ENCODE measurements around the gene AZU1. TPM values are rescaled to one million over a fixed set of nuclear protein-coding genes. Genes with fewer than 3 reads are reported as not detected.

Gene AZU1
- total RNA-seq, 1 experiment from 2014 or later: 1.6 TPM

DNA sequence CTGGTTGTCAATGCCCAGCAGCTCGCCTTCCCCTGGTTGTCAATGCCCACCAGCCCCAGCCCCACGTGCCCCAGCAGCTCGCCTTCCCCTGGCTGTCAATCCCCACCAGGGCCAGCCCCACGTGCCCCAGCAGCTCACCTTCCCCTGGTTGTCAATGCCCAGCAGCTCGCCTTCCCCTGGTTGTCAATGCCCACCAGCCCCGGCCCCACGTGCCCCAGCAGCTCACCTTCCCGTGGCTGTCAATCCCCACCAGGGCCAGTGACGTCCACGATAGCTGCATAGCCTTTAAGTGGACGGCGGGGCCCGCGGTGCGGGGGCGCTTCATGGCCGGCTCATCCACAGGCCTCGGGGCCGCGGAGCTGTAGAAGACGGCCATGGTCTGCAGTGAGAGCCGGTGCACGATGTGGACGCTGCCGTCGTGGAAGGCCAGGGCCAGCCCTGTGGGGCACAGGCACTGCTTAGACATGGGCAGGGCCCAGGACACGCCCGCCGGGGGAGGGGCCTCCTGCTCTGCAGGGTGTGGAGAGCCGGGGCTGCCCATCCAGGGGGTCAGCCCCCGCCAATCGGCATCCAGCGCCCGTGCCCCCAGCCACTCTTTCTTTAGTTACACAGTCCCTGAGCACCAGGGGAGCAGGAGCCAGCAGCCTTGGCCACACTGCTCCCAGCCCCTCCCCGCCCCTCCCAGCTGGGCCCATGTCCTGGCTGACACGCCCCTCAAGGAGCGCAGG lies 52.2 kb downstream of the AZU1 start:
- H3K4me1 Mint-ChIP-seq: no peaks in the 10 kb centered on the region
- WGBS (ENCODE audit: extremely low coverage, insufficient read length, low lambda C conversion rate): no CpG with 5 or more reads among the region's 37 CpGs
- Histone ChIP-seq H3K79me1 (ENCODE audit: insufficient read depth, low read depth, low read length, poor library complexity, severe bottlenecking) (no peaks in the 10 kb centered on the region), H3K9ac (ENCODE audit: extremely low read depth, insufficient read length, low read length) (no peak overlapping the region), H4K91ac (ENCODE audit: insufficient read length, low read depth, low read length) (no peak overlapping the region), H3K27ac (ENCODE audit: insufficient read length, low read depth, low read length) (no peak overlapping the region), H3K4me2 (ENCODE audit: insufficient read depth, insufficient read length, low read length) (no peak overlapping the region), H3K4ac (ENCODE audit: low read depth, low read length) (no peak overlapping the region), H3K9me3 (ENCODE audit: control insufficient read depth, low read depth, low read length) (no peaks in the 10 kb centered on the region), H3K23ac (ENCODE audit: insufficient read length, low read depth, low read length) (no peak overlapping the region), H4K8ac (replicated peaks; ENCODE audit: insufficient read length, low read depth, low read length) (no peak overlapping the region), H4K20me1 (ENCODE audit: control insufficient read depth, insufficient read depth, insufficient read length) (no peaks in the 10 kb centered on the region), H3K4me1 (ENCODE audit: insufficient read depth, low read length) (no peaks in the 10 kb centered on the region), H2AFZ (ENCODE audit: low read length) (no peak overlapping the region), H3K27me3 (ENCODE audit: insufficient read depth, low read length) (no peaks in the 10 kb centered on the region), H2BK120ac (ENCODE audit: low read depth, low read length, poor library complexity, severe bottlenecking) (no peak overlapping the region), H2BK15ac (ENCODE audit: low read depth, low read length) (no peak overlapping the region), H2AK5ac (ENCODE audit: insufficient read length, low read length) (no peak overlapping the region), H3K23me2 (ENCODE audit: insufficient read length, low read depth, low read length, poor library complexity, severe bottlenecking) (peaks cover 3% of the 10 kb centered on the region), H2BK5ac (ENCODE audit: insufficient read length, low read length) (no peak overlapping the region), H2BK20ac (ENCODE audit: low read depth, low read length, poor library complexity, severe bottlenecking) (no peak overlapping the region), H2BK12ac (ENCODE audit: insufficient read length, low read depth, low read length) (no peak overlapping the region), H3K14ac (ENCODE audit: insufficient read depth, low read length) (no peak overlapping the region), H4K5ac (ENCODE audit: insufficient read length, low read depth, low read length) (no peak overlapping the region), H3K56ac (ENCODE audit: insufficient read length, low read depth, low read length) (no peak overlapping the region), H3K18ac (ENCODE audit: insufficient read length, low read depth, low read length) (no peak overlapping the region), H3K79me2 (ENCODE audit: insufficient read depth, low read length) (no peaks in the 10 kb centered on the region), H3T11ph (ENCODE audit: low read length) (no peak overlapping the region)
- no peak for DNase-seq
- no peaks in the 10 kb centered on the region for H3K9me3 Mint-ChIP-seq
- TF ChIP-seq, protein P1, sequence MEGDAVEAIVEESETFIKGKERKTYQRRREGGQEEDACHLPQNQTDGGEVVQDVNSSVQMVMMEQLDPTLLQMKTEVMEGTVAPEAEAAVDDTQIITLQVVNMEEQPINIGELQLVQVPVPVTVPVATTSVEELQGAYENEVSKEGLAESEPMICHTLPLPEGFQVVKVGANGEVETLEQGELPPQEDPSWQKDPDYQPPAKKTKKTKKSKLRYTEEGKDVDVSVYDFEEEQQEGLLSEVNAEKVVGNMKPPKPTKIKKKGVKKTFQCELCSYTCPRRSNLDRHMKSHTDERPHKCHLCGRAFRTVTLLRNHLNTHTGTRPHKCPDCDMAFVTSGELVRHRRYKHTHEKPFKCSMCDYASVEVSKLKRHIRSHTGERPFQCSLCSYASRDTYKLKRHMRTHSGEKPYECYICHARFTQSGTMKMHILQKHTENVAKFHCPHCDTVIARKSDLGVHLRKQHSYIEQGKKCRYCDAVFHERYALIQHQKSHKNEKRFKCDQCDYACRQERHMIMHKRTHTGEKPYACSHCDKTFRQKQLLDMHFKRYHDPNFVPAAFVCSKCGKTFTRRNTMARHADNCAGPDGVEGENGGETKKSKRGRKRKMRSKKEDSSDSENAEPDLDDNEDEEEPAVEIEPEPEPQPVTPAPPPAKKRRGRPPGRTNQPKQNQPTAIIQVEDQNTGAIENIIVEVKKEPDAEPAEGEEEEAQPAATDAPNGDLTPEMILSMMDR (conservative IDR thresholded peaks at IDR 0.05): no peak
- no peaks in the 10 kb centered on the region for H3K27me3 Mint-ChIP-seq (ENCODE audit: low read depth)
- peaks cover 32 to 59% (median 42%) of the 10 kb centered on the region in 3 experiments for H3K36me3 Mint-ChIP-seq (ENCODE audit: insufficient read depth in 1 of 3, low read depth in 3 of 3)
- H3K4me3 Mint-ChIP-seq: no peak overlapping the region
- no peak overlapping the region for H3K27ac Mint-ChIP-seq

Small RNAs within 50 kb of the gene (microRNA-seq; reads per million reads assigned to microRNA genes)
- gene MIR3187 (ENCODE audit: borderline microRNAs expressed) (9.3 reads per million, percentile 46 among the genes with 10 or more reads in this experiment), gene MIR4745 (ENCODE audit: borderline microRNAs expressed) (9.5 reads per million, percentile 47 among the genes with 10 or more reads in this experiment)

Other genes with a start within 250 kb of the AZU1 start
- 3.7 and 4.1 TPM in 2 replicates for gene HCN2, start 238.0 kb upstream of the AZU1 start, total RNA-seq (2021)
- gene POLRMT, start 194.3 kb upstream of the AZU1 start, total RNA-seq (2021): 101 and 104 TPM in 2 replicates
- 0.72 and 0.99 TPM in 2 replicates for gene FGF22, start 188.0 kb upstream of the AZU1 start, total RNA-seq (2021)
- 78.0 and 81.9 TPM in 2 replicates for gene RNF126, start 164.6 kb upstream of the AZU1 start, total RNA-seq (2021)
- gene FSTL3, start 151.4 kb upstream of the AZU1 start, total RNA-seq (2021): 6.8 and 9.1 TPM in 2 replicates
- gene PRSS57, start 132.4 kb upstream of the AZU1 start, total RNA-seq (2021): 0.22 TPM in 1 of 2 replicates, not detected in the other
- 18.5 and 23.6 TPM in 2 replicates for gene PALM, start 118.9 kb upstream of the AZU1 start, total RNA-seq (2021)
- 0.44 and 0.83 TPM in 2 replicates for gene MISP, start 76.7 kb upstream of the AZU1 start, total RNA-seq (2021)
- 712 and 748 TPM in 2 replicates for gene PTBP1, start 30.4 kb upstream of the AZU1 start, total RNA-seq (2021)
- 57.9 and 61.2 TPM in 2 replicates for gene PLPPR3, start 5.9 kb upstream of the AZU1 start, total RNA-seq (2021)
- 0.31 TPM in 1 of 2 replicates, not detected in the other for gene PRTN3, start 13.2 kb downstream of the AZU1 start, total RNA-seq (2021)
- gene ELANE, start 24.5 kb downstream of the AZU1 start, total RNA-seq (2021): not detected in 2 replicates
- gene CFD, start 31.8 kb downstream of the AZU1 start, total RNA-seq (2021): 1.9 and 2.8 TPM in 2 replicates
- 83.1 and 84.1 TPM in 2 replicates for gene MED16, start 65.3 kb downstream of the AZU1 start, total RNA-seq (2021)
- gene RNU6-9, start 65.6 kb downstream of the AZU1 start, total RNA-seq (2021): not detected in 2 replicates
- gene R3HDM4, start 85.4 kb downstream of the AZU1 start, total RNA-seq (2021): 66.2 and 66.4 TPM in 2 replicates
- 3.3 and 5.9 TPM in 2 replicates for gene KISS1R, start 89.5 kb downstream of the AZU1 start, total RNA-seq (2021)
- gene ARID3A, start 98.2 kb downstream of the AZU1 start, total RNA-seq (2021): 98.3 and 104 TPM in 2 replicates
- gene WDR18, start 156.5 kb downstream of the AZU1 start, total RNA-seq (2021): 94.7 and 101 TPM in 2 replicates
- 1.0 and 1.4 TPM in 2 replicates for gene GRIN3B, start 172.6 kb downstream of the AZU1 start, total RNA-seq (2021)
- gene TMEM259, start 193.3 kb downstream of the AZU1 start, total RNA-seq (2021): 169 and 171 TPM in 2 replicates
- not detected in 2 replicates for gene RNU6-2, start 193.7 kb downstream of the AZU1 start, total RNA-seq (2021)
- gene CNN2, start 198.8 kb downstream of the AZU1 start, total RNA-seq (2021): 524 and 529 TPM in 2 replicates
- gene ABCA7, start 212.3 kb downstream of the AZU1 start, total RNA-seq (2021): 28.3 and 34.6 TPM in 2 replicates
- 35.0 and 39.8 TPM in 2 replicates for gene ARHGAP45, start 239.3 kb downstream of the AZU1 start, total RNA-seq (2021)